ENCODE measurements around the gene SLC51B. TPM values are rescaled to one million over a fixed set of nuclear protein-coding genes. Genes with fewer than 3 reads are reported as not detected.

SLC51B gene
- polyA plus RNA-seq, 1 donor from 2014 or later, result not detected

DNA sequence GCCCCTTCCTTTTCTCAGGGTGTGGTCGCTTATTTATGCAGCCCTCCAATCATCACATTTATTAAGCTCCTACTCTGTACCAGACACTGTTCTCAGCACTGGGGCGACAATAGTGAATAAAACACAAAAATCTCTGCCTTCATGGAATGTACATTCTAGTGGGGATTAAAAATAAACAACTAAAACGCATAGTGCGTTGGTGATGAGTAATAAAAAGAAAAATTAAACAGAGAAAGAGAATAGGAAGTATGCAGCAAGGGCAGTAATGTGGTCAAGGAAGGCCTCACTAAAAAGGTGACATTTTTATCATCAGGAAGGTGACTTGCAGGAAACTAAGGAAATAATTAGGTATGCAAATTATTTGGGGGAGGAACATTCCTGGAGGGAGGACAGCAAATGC lies 5.1 kb downstream of the SLC51B start:
- Histone ChIP-seq H3K36me3 (ENCODE audit: insufficient read depth, low read length) (no peaks in the 10 kb centered on the region), H3K9me2 (ENCODE audit: insufficient read depth, low read length) (no peaks in the 10 kb centered on the region), H3K4me2 (ENCODE audit: low read length) (no peak overlapping the region), H3F3A (ENCODE audit: insufficient read depth, low read length, poor library complexity, severe bottlenecking) (no peaks in the 10 kb centered on the region), H3K79me2 (replicated peaks; ENCODE audit: insufficient read depth, low read length) (no peaks in the 10 kb centered on the region), H3K27me3 (ENCODE audit: insufficient read depth, low read depth, low read length) (no peaks in the 10 kb centered on the region), H3K9me3 (ENCODE audit: low read length) (no peaks in the 10 kb centered on the region), H4K20me1 (ENCODE audit: insufficient read depth) (no peaks in the 10 kb centered on the region), H3K4me3 (ENCODE audit: low read length) (no peak overlapping the region), H3K27ac (ENCODE audit: low read length) (no peak overlapping the region), H3K9ac (ENCODE audit: low read length) (no peak overlapping the region), H2AFZ (ENCODE audit: low read depth, low read length) (no peak overlapping the region)
- TF ChIP-seq, protein P1, sequence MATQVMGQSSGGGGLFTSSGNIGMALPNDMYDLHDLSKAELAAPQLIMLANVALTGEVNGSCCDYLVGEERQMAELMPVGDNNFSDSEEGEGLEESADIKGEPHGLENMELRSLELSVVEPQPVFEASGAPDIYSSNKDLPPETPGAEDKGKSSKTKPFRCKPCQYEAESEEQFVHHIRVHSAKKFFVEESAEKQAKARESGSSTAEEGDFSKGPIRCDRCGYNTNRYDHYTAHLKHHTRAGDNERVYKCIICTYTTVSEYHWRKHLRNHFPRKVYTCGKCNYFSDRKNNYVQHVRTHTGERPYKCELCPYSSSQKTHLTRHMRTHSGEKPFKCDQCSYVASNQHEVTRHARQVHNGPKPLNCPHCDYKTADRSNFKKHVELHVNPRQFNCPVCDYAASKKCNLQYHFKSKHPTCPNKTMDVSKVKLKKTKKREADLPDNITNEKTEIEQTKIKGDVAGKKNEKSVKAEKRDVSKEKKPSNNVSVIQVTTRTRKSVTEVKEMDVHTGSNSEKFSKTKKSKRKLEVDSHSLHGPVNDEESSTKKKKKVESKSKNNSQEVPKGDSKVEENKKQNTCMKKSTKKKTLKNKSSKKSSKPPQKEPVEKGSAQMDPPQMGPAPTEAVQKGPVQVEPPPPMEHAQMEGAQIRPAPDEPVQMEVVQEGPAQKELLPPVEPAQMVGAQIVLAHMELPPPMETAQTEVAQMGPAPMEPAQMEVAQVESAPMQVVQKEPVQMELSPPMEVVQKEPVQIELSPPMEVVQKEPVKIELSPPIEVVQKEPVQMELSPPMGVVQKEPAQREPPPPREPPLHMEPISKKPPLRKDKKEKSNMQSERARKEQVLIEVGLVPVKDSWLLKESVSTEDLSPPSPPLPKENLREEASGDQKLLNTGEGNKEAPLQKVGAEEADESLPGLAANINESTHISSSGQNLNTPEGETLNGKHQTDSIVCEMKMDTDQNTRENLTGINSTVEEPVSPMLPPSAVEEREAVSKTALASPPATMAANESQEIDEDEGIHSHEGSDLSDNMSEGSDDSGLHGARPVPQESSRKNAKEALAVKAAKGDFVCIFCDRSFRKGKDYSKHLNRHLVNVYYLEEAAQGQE (IDR thresholded peaks at IDR 0.05; ENCODE audit: borderline replicate concordance), result no peak
- no peak for TF ChIP-seq EP300 (conservative IDR thresholded peaks at IDR 0.05; ENCODE audit: poor library complexity, severe bottlenecking)
- no peak for TF ChIP-seq MXI1 (conservative IDR thresholded peaks at IDR 0.05; ENCODE audit: poor library complexity, severe bottlenecking)
- TF ChIP-seq TAF1 (IDR thresholded peaks at IDR 0.05; ENCODE audit: low read depth), result no peak
- TF ChIP-seq SMC3 (conservative IDR thresholded peaks at IDR 0.05; ENCODE audit: poor library complexity), result no peak

DNA sequence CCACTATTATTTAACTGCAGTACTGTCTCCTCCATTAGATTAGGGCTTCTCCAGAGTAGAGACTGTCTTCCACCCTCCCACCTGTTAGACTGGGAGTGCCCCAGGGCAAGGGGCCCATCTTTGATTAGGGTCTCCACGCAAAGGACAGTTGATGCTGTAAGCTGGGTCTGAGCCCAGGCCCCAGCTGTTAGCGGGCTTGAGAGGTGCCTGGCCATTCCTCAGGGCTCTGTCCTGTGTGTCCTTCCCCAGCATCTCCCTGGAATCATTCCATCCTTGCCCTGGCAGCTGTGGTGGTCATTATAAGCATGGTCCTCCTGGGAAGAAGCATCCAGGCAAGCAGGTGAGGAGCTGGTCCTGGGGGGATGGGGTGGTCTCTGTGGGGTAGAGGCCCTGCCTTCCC lies 6.1 kb downstream of the SLC51B start:
- H3K27me3 ChIP-seq (ENCODE audit: insufficient read depth, low read depth, low read length), result no peaks in the 10 kb centered on the region
- H3K79me2 ChIP-seq (replicated peaks; ENCODE audit: insufficient read depth, low read length), result no peaks in the 10 kb centered on the region
- no peak for TF ChIP-seq EP300 (conservative IDR thresholded peaks at IDR 0.05; ENCODE audit: poor library complexity, severe bottlenecking)
- no peak for TF ChIP-seq SMC3 (conservative IDR thresholded peaks at IDR 0.05; ENCODE audit: poor library complexity)
- TF ChIP-seq RAD21 (conservative IDR thresholded peaks at IDR 0.05), result no peak
- no peak for TF ChIP-seq POLR2AphosphoS5 (IDR thresholded peaks at IDR 0.05)
- TF ChIP-seq CTCF (IDR thresholded peaks at IDR 0.05; ENCODE audit: poor library complexity, severe bottlenecking), result no peak
- no peak for TF ChIP-seq TAF1 (IDR thresholded peaks at IDR 0.05; ENCODE audit: low read depth)
- no peaks in the 10 kb centered on the region for H3K36me3 ChIP-seq (ENCODE audit: insufficient read depth, low read length)
- H2AFZ ChIP-seq (ENCODE audit: low read depth, low read length), result no peak overlapping the region
- no peaks in the 10 kb centered on the region for H4K20me1 ChIP-seq (ENCODE audit: insufficient read depth)
- H3K9me3 ChIP-seq (ENCODE audit: low read length), result no peaks in the 10 kb centered on the region
- no peak overlapping the region for H3K9ac ChIP-seq (ENCODE audit: low read length)
- no peak overlapping the region for H3K4me2 ChIP-seq (ENCODE audit: low read length)
- H3K4me3 ChIP-seq (ENCODE audit: low read length), result no peak overlapping the region
- H3K27ac ChIP-seq (ENCODE audit: low read length), result no peak overlapping the region
- no peaks in the 10 kb centered on the region for H3F3A ChIP-seq (ENCODE audit: insufficient read depth, low read length, poor library complexity, severe bottlenecking)
- no peaks in the 10 kb centered on the region for H3K9me2 ChIP-seq (ENCODE audit: insufficient read depth, low read length)

- Histone ChIP-seq H3F3A (ENCODE audit: insufficient read depth, low read length, poor library complexity, severe bottlenecking) (no peaks in the 10 kb centered on the region), H3K27ac (ENCODE audit: low read length) (no peak overlapping the region), H3K36me3 (ENCODE audit: insufficient read depth, low read length) (no peaks in the 10 kb centered on the region), H4K20me1 (ENCODE audit: insufficient read depth) (no peaks in the 10 kb centered on the region), H3K4me2 (ENCODE audit: low read length) (no peak overlapping the region), H3K79me2 (replicated peaks; ENCODE audit: insufficient read depth, low read length) (no peaks in the 10 kb centered on the region), H3K27me3 (ENCODE audit: insufficient read depth, low read depth, low read length) (no peaks in the 10 kb centered on the region), H3K9ac (ENCODE audit: low read length) (no peak overlapping the region), H2AFZ (ENCODE audit: low read depth, low read length) (no peak overlapping the region), H3K9me2 (ENCODE audit: insufficient read depth, low read length) (no peaks in the 10 kb centered on the region), H3K9me3 (ENCODE audit: low read length) (no peaks in the 10 kb centered on the region), H3K4me3 (ENCODE audit: low read length) (no peak overlapping the region)
- TF ChIP-seq SMC3 (conservative IDR thresholded peaks at IDR 0.05; ENCODE audit: poor library complexity) (no peak), EP300 (conservative IDR thresholded peaks at IDR 0.05; ENCODE audit: poor library complexity, severe bottlenecking) (no peak), CTCF (IDR thresholded peaks at IDR 0.05; ENCODE audit: poor library complexity, severe bottlenecking) (no peak), EZH2 (IDR thresholded peaks at IDR 0.05; ENCODE audit: borderline replicate concordance, insufficient read depth, low read length, poor library complexity, severe bottlenecking) (no peak), MXI1 (conservative IDR thresholded peaks at IDR 0.05; ENCODE audit: poor library complexity, severe bottlenecking) (no peak), POLR2AphosphoS5 (IDR thresholded peaks at IDR 0.05) (no peak), TAF1 (IDR thresholded peaks at IDR 0.05; ENCODE audit: low read depth) (no peak), RAD21 (conservative IDR thresholded peaks at IDR 0.05) (no peak)
These were observed 7.8 kb downstream of the SLC51B start for GRCh38 chr15:65052956-65053355.

Data from neural cell (in vitro differentiated cells).